Stomach (tissue), 9 donors: ENCODE results near the gene RIC1. TPM values are rescaled to one million over a fixed set of nuclear protein-coding genes. Genes with fewer than 3 reads are reported as not detected.
"Not testable (repeated sequence)": the region's sequence is repeated elsewhere in the genome, so short reads cannot be mapped to it uniquely, and the experiment has no call there.

ENCODE experiments used
- DNase-seq, 2 donors: peaks; one replicate each; pipeline versions ENCODE4 v3.0.0 to v3.0.0-alpha.2; 2013 to 2019
- H3K27ac ChIP-seq, 5 donors: fragments of 200-600 bp in 4 of 5; sonication (generic) in 4 of 5; one replicate each; pipeline ENCODE4 v1.5.1; 2013 to 2019; ENCODE audit warnings: mild to moderate bottlenecking in 1 of 5, moderate library complexity in 1 of 5
- H3K27me3 ChIP-seq, 3 donors: fragments of 200-600 bp; sonication (generic); one replicate each; pipeline ENCODE4 v1.5.1; 2017 to 2019; ENCODE audit warnings: mixed run types in 1 of 3
- H3K36me3 ChIP-seq, 4 donors: fragments of 200-600 bp; sonication (generic); 1 replicate in 3 of 4; 2 replicates in 1 of 4; pipeline ENCODE4 v1.5.1; 2016 to 2019
- H3K4me1 ChIP-seq, 4 donors: fragments of 200-600 bp; sonication (generic); one replicate each; pipeline ENCODE4 v1.5.1; 2016 to 2019
- H3K4me3 ChIP-seq, 4 donors: fragments of 200-600 bp; sonication (generic) in 3 of 4; one replicate each; pipeline ENCODE4 v1.5.1; 2016 to 2019; ENCODE audit warnings: mild to moderate bottlenecking in 1 of 4
- H3K9me3 ChIP-seq, 4 donors: fragments of 200-600 bp; sonication (generic); one replicate each; pipeline ENCODE4 v1.5.1; 2016 to 2019
- EP300 ChIP-seq: sonication (generic); formaldehyde crosslinking; IDR thresholded peaks from one replicate; pipeline ENCODE4 v1.6.1; 2017; ENCODE audit warnings: antibody characterized with exemption
- POLR2A ChIP-seq, 4 donors: fragments of 450-650 bp; IDR thresholded peaks; one replicate each; pipeline ENCODE4 v1.6.1; 2016; ENCODE audit warnings: antibody characterized with exemption in 4 of 4, control low read depth in 2 of 4, mild to moderate bottlenecking in 1 of 4, moderate library complexity in 1 of 4
- POLR2AphosphoS5 ChIP-seq, 3 donors: sonication (generic); formaldehyde crosslinking; IDR thresholded peaks; one replicate each; pipeline ENCODE4 v1.6.1; 2016; ENCODE audit warnings: antibody characterized with exemption in 3 of 3
- whole genome bisulfite sequencing, 5 donors: extraction: QIAGEN DNeasy Blood & Tissue Kit in 3 of 5; methylation state at CpG; one replicate each; pipeline versions ENCODE4 v1.1.5 to v1.1.7; 2013 to 2018; 5-methylcytosine and 5-hydroxymethylcytosine counted together
- intact Hi-C: fragments of 100-400 bp; cut with DNase I; formaldehyde crosslinking; loops from one replicate; pipeline ENCODE4 v1.15.1; 2023; ENCODE audit warnings: low total_unique reads
- polyA plus RNA-seq, 3 donors: library from polyadenylated mRNA; stranded (reverse); fragments of 200-250 nt; gene quantifications; one replicate each; pipeline ENCODE4 v1.2.3, GENCODE V29; 2013
- total RNA-seq, 5 donors: library from RNA; depleted of rRNA; stranded (reverse); fragments of >200 nt; gene quantifications; one replicate each; pipeline versions ENCODE4 v1.1.0 to v1.2.3, GENCODE V29; 2014 to 2016
- TF ChIP-seq, protein P1 (sequence below), 7 experiments: fragments of 450-650 bp in 4 of 7; fragments of 200-600 bp in 3 of 7; sonication (generic) in 3 of 7; IDR thresholded peaks; one replicate each; pipeline ENCODE4 v1.5.1; 2016 to 2019; ENCODE audit warnings: antibody characterized with exemption in 7 of 7, control low read depth in 2 of 7, mild to moderate bottlenecking in 1 of 7
- donor health status: healthy with polysubstance abuse.
- donor health status: Bipolar disorder and iron deficiency.
- donor health status: healthy.

RIC1 gene
- total and polyA plus RNA-seq, 8 donors: 3.2 to 67.9 (median 10.8) TPM

DNA sequence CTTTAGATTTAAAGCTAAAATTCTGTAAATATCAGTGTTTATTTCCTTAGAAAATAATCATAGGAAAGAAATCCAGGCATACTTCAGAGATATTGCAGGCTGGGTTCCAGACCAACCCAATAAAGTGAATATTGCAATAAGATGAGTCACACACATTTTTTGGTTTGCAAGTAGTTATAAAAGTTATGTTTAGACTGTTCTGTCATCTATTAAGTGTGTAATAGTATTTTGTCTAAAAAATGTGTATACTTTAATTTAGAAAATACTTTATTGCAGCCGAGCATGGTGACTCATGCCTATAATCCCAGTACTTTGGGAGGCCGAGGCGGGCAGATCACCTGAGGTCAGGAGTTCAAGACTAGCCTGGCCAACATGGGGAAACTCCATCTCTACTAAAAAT lies 6.9 kb upstream of the RIC1 start:
- no peak for TF ChIP-seq POLR2A (IDR thresholded peaks at IDR 0.05)
- peak overlapping the region in 1 of 5 donors; percentile 28 for H3K27ac ChIP-seq
- no peaks in the 10 kb centered on the region for H3K36me3 ChIP-seq
- WGBS, 5 donors: 64 to 84% (median 79%) methylated on average over 3 of the region's 3 CpGs
- H3K4me1 ChIP-seq: peaks cover 5 to 48% (median 15%) of the 10 kb centered on the region in 4 donors
- intact Hi-C loops: no loop called here
- no peaks in the 10 kb centered on the region for H3K9me3 ChIP-seq
- no peaks in the 10 kb centered on the region for H3K27me3 ChIP-seq
- no peak for DNase-seq
- H3K4me3 ChIP-seq: no peak overlapping the region

DNA sequence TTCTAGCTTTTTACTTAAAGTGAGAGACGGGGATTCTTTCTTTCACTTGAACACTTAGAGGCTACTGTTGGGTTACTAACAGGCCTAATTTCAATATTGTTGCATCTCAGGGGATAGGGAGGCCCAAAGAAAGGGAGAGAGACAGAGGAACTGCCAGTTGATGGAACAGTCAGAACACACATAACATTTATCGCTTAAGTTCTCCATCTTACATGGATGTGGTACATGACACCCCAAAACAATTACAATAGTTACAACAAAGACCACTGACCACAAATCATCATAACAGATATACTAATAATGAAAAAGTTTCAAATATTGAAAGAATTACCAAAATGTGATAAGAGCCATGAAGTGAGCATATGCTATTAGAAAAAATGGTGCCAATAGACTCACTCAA lies 4.3 kb upstream of the RIC1 start:
- no peaks in the 10 kb centered on the region for H3K27me3 ChIP-seq
- H3K27ac ChIP-seq: peak overlapping the region in 1 of 5 donors; percentile 98
- no peak for DNase-seq
- peaks cover 7 to 60% (median 23%) of the 10 kb centered on the region in 4 donors for H3K4me1 ChIP-seq
- no peak overlapping the region for H3K4me3 ChIP-seq
- TF ChIP-seq POLR2AphosphoS5 (IDR thresholded peaks at IDR 0.05) (no peak), EP300 (no peak), POLR2A (IDR thresholded peaks at IDR 0.05) (no peak)
- TF ChIP-seq, protein P1, sequence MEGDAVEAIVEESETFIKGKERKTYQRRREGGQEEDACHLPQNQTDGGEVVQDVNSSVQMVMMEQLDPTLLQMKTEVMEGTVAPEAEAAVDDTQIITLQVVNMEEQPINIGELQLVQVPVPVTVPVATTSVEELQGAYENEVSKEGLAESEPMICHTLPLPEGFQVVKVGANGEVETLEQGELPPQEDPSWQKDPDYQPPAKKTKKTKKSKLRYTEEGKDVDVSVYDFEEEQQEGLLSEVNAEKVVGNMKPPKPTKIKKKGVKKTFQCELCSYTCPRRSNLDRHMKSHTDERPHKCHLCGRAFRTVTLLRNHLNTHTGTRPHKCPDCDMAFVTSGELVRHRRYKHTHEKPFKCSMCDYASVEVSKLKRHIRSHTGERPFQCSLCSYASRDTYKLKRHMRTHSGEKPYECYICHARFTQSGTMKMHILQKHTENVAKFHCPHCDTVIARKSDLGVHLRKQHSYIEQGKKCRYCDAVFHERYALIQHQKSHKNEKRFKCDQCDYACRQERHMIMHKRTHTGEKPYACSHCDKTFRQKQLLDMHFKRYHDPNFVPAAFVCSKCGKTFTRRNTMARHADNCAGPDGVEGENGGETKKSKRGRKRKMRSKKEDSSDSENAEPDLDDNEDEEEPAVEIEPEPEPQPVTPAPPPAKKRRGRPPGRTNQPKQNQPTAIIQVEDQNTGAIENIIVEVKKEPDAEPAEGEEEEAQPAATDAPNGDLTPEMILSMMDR (IDR thresholded peaks at IDR 0.05): no peak
- no peaks in the 10 kb centered on the region for H3K9me3 ChIP-seq
- intact Hi-C loops: no loop called here
- 88 to 94% (median 91%) methylated on average over 2 of the region's 2 CpGs for WGBS, 5 donors
- H3K36me3 ChIP-seq: no peaks in the 10 kb centered on the region

DNA sequence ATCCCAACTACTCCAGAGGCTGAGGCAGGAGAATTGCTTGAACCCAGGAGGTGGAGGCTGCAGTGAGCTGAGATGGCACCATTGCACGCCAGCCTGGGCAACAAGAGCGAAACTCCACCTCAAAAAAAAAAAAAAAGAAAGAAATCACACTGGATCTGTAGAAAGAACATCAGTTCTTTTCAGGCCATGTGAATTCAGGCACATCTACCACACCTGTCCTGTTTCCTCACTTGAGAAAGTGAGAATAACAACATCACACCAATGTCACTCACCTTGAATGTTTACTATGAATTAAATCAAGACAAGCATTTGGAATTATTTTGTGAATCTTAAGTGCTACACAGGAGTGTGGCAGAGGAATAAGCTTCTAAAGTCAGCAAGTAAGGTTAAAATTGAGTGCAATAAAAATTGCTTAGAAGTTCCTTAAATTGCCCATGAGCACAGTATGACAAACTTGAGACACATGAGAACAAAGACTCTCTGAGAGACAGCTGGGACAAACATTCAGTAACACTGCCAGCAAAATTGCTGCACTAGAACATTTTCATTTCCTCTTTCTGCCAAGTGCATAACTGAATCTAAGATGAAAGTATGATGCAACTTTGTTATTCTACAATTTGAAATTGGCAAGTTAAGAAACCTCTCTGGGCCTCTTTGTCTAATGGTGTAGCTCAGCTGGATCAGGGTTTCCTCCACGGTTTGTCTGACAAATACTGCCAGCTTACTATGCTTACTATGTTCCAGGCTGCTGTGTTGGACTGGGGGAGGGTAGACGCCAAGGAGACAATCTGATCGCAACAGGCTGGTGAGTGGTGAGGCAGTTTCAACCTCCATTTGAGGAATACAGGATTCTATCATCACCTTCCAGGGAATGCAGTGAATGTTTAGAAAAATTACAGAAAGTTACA lies 1.9 kb upstream of the RIC1 start:
- Histone ChIP-seq H3K27me3 (no peaks in the 10 kb centered on the region), H3K9me3 (no peaks in the 10 kb centered on the region), H3K27ac (peak overlapping the region; percentile 52 to 99 (median 98)), H3K36me3 (no peaks in the 10 kb centered on the region), H3K4me3 (peak overlapping the region in 3 of 4 donors; percentile 84 to 99 (median 95)), H3K4me1 (peaks cover 18 to 66% (median 37%) of the 10 kb centered on the region in 4 donors)
- intact Hi-C loops: no loop called here
- TF ChIP-seq POLR2A (IDR thresholded peaks at IDR 0.05) (no peak), POLR2AphosphoS5 (IDR thresholded peaks at IDR 0.05) (peak; percentile 56 to 72 (median 67))
- 42 to 62% (median 56%) methylated on average over 5 of the region's 5 CpGs for WGBS, 5 donors
- peak in 1 of 2 donors; percentile 75 for DNase-seq

DNA sequence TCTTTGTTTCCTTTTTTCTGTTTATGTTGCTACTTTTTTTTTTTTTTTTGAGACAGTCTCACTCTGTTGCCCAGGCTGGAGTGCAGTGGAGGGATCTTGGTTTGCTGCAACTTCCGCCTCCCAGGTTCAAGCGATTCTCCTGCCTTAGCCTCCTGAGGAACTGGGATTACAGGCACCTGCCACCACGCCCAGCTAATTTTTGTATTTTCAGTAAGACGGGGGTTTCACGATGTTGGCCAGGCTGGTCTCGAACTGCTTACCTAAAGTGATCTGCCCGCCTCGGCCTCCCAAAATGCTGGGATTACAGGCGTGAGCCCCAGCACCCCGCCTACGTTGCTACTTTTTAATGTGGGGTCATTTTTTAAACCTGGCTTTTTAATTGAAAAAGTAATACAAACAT lies 1.2 kb upstream of the RIC1 start:
- intact Hi-C loops, H3K36me3 ChIP-seq, H3K9me3 ChIP-seq, H3K27me3 ChIP-seq, DNase-seq: not testable (repeated sequence)
- Histone ChIP-seq H3K27ac (peak overlapping the region; percentile 97 to 99 (median 98)), H3K4me1 (peaks cover 23 to 71% (median 41%) of the 10 kb centered on the region in 4 donors), H3K4me3 (peak overlapping the region; percentile 84 to 99 (median 94))
- WGBS, 5 donors: 32 to 71% (median 57%) methylated on average over 11 of the region's 11 CpGs

DNA sequence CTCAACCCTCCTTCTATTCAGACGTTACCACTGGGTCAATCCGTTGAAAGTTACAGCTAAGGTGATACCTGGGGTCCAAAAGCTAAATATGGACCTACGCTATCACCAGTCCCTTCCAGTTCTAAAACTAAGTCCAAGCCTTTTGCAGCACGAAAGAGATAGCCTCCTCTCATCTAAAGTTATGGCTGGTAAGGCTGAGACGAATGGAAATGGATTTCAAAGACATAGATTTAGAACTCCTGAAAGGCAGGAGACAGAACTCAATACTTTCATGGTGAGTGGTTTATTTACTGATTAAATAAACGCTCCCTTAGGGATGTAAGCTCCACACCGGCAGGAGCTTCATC lies 751 bp upstream of the RIC1 start:
- TF ChIP-seq EP300: no peak
- TF ChIP-seq POLR2AphosphoS5 (IDR thresholded peaks at IDR 0.05): no peak
- TF ChIP-seq, protein P1 (IDR thresholded peaks at IDR 0.05): no peak
- TF ChIP-seq POLR2A (IDR thresholded peaks at IDR 0.05): no peak
- Histone ChIP-seq H3K4me3 (peak overlapping the region; percentile 84 to 99 (median 94)), H3K4me1 (peaks cover 24 to 71% (median 46%) of the 10 kb centered on the region in 4 donors), H3K9me3 (no peaks in the 10 kb centered on the region), H3K36me3 (no peaks in the 10 kb centered on the region), H3K27me3 (no peaks in the 10 kb centered on the region), H3K27ac (peak overlapping the region; percentile 97 to 99 (median 98))
- no peak for DNase-seq
- intact Hi-C loops: no loop called here
- WGBS, 5 donors: 1 to 3% (median 2%) methylated on average over 7 of the region's 7 CpGs
